ENCODE results near the gene PLPPR3.
A peak's percentile ranks its signal among the peaks of the same experiment; 100 is the strongest.

PLPPR3 gene

GRCh38 chr19:805600-806550 is 15.9 kb downstream of the PLPPR3 start:
- TF ChIP-seq HIC1 (tag by site-specific recombination; IDR thresholded peaks at IDR 0.05) (peak; percentile 42; the same call in 1 of the 2 replicates), ZNF155 (tag by site-specific recombination; IDR thresholded peaks at IDR 0.05) (no peak)
- H3K36me3 ChIP-seq (ENCODE audit: control insufficient read depth in 2 of 2, insufficient read depth in 1 of 2, low read length in 2 of 2): peaks cover 25 to 98% of the 10 kb centered on the region in 2 experiments; a peak in 2 of 3 replicates
- ChIA-PET POLR2A (interaction anchor here (0.6 kb wide), 1 partner anchor 19 kb away, joined by 5 read pairs; no protein-coding TSS in a partner anchor), CTCF (interaction anchor here (1.2 kb wide), 1 partner anchor 35 kb away, joined by 6 read pairs; no protein-coding TSS in a partner anchor)
- H3K4me3 ChIP-seq (ENCODE audit: low read depth, low read length): no peak overlapping the region
- no peaks in the 10 kb centered on the region for H3K9me3 ChIP-seq (ENCODE audit: control insufficient read depth, insufficient read depth, low read depth, low read length)
- H3K4me1 ChIP-seq (ENCODE audit: control insufficient read depth, insufficient read depth, low read length): peaks cover 19% of the 10 kb centered on the region
- H3K27ac ChIP-seq (ENCODE audit: extremely low read depth, low read depth, low read length): peak overlapping the region; percentile 8; the same call in 1 of the 2 replicates

- Histone ChIP-seq H3K27ac (ENCODE audit: extremely low read depth, low read depth, low read length) (peak overlapping the region; percentile 8; the same call in 1 of the 2 replicates), H3K9me3 (ENCODE audit: control insufficient read depth, insufficient read depth, low read depth, low read length) (no peaks in the 10 kb centered on the region), H3K4me1 (ENCODE audit: control insufficient read depth, insufficient read depth, low read length) (peaks cover 23% of the 10 kb centered on the region), H3K36me3 (ENCODE audit: control insufficient read depth in 2 of 2, insufficient read depth in 1 of 2, low read length in 2 of 2) (peaks cover 24 to 98% of the 10 kb centered on the region in 2 experiments; a peak in 2 of 3 replicates), H3K4me3 (ENCODE audit: low read depth, low read length) (no peak overlapping the region)
- POLR2A ChIA-PET: no interaction called here
- TF ChIP-seq ZNF398 (tag by site-specific recombination; IDR thresholded peaks at IDR 0.05) (no peak), GLI2 (tag by site-specific recombination; IDR thresholded peaks at IDR 0.05; ENCODE audit: borderline replicate concordance, low read depth) (no peak), ZNF175 (tag by site-specific recombination; IDR thresholded peaks at IDR 0.05) (no peak), IKZF3 (tag by site-specific recombination; IDR thresholded peaks at IDR 0.05) (no peak), ZNF692 (tag by site-specific recombination; IDR thresholded peaks at IDR 0.05) (no peak), ZNF133 (tag by site-specific recombination; IDR thresholded peaks at IDR 0.05) (no peak), ZNF513 (tag by site-specific recombination; IDR thresholded peaks at IDR 0.05) (no peak)
- CTCF ChIA-PET: interaction anchor here (1.2 kb wide), 1 partner anchor 34 kb away, joined by 6 read pairs; no protein-coding TSS in a partner anchor
These were observed 16.6 kb downstream of the PLPPR3 start for GRCh38 chr19:805166-805551.

GRCh38 chr19:804419-805165 is 17.2 kb downstream of the PLPPR3 start:
- ChIA-PET CTCF (interaction anchor here (1.2 kb wide), 1 partner anchor 34 kb away, joined by 6 read pairs; no protein-coding TSS in a partner anchor), POLR2A (no interaction called here)
- H3K4me1 ChIP-seq (ENCODE audit: control insufficient read depth, insufficient read depth, low read length): peaks cover 25% of the 10 kb centered on the region
- peaks cover 18 to 98% of the 10 kb centered on the region in 2 experiments; a peak in 2 of 3 replicates for H3K36me3 ChIP-seq (ENCODE audit: control insufficient read depth in 2 of 2, insufficient read depth in 1 of 2, low read length in 2 of 2)
- TF ChIP-seq ZNF302 (tag by site-specific recombination; IDR thresholded peaks at IDR 0.05; ENCODE audit: low read depth): no peak
- no peak for TF ChIP-seq ZBTB8A (tag by site-specific recombination; IDR thresholded peaks at IDR 0.05)
- no peak for TF ChIP-seq ZNF623 (tag by site-specific recombination; IDR thresholded peaks at IDR 0.05)
- peak overlapping the region; percentile 97 for H3K27ac ChIP-seq (ENCODE audit: extremely low read depth, low read depth, low read length)
- no peak overlapping the region for H3K4me3 ChIP-seq (ENCODE audit: low read depth, low read length)
- H3K9me3 ChIP-seq (ENCODE audit: control insufficient read depth, insufficient read depth, low read depth, low read length): no peaks in the 10 kb centered on the region

Data from HEK293 (cell line).